Natural killer cell (primary cell): ENCODE results near the gene DECR2. TPM values are rescaled to one million over a fixed set of nuclear protein-coding genes. Genes with fewer than 3 reads are reported as not detected.
A peak's percentile ranks its signal among the peaks of the same experiment; 100 is the strongest.

Experiments used
- ATAC-seq, 3 donors: fragments of 150-1000 bp in 2 of 3; fragments of 200-7000 bp in 1 of 3; cut with Tn5 transposase; 1 replicate in 1 of 3; 2 replicates in 2 of 3; pipeline ENCODE4 v1.10.0; 2021; ENCODE audit warnings: mild to moderate bottlenecking in 2 of 3, moderate library complexity in 2 of 3
- DNase-seq, 2 donors: peaks; one replicate each; pipeline versions ENCODE4 v3.0.0 to v3.0.0-alpha.2; 2013 to 2021; ENCODE audit warnings: mixed read lengths in 1 of 2
- H3K27ac ChIP-seq: one replicate; pipeline ENCODE4 v1.5.1; 2013; ENCODE audit warnings: mild to moderate bottlenecking, low read length
- H3K27me3 ChIP-seq: one replicate; pipeline ENCODE4 v1.6.1; 2013; ENCODE audit warnings: low read length; ENCODE audit not compliant: control insufficient read depth, insufficient read depth
- H3K36me3 ChIP-seq: one replicate; pipeline ENCODE4 v1.6.1; 2013; ENCODE audit warnings: low read length; ENCODE audit not compliant: control insufficient read depth, insufficient read depth
- H3K4me1 ChIP-seq: one replicate; pipeline ENCODE4 v1.6.1; 2013; ENCODE audit warnings: low read length; ENCODE audit not compliant: control insufficient read depth, insufficient read depth
- H3K4me3 ChIP-seq: one replicate; pipeline ENCODE4 v1.5.1; 2013; ENCODE audit warnings: low read length
- H3K9me3 ChIP-seq: one replicate; pipeline ENCODE4 v1.6.1; 2013; ENCODE audit warnings: low read length; ENCODE audit not compliant: control insufficient read depth, insufficient read depth
- H3K27ac Mint-ChIP-seq, 2 donors: one replicate each; pipeline ENCODE4 v1.8.0; 2022; ENCODE audit warnings: mild to moderate bottlenecking in 2 of 2, mixed read lengths in 2 of 2, moderate library complexity in 1 of 2
- H3K27me3 Mint-ChIP-seq, 2 donors: one replicate each; pipeline ENCODE4 v1.8.0; 2022; ENCODE audit warnings: low read depth in 2 of 2, mixed read lengths in 2 of 2
- H3K36me3 Mint-ChIP-seq: one replicate; pipeline ENCODE4 v1.8.0; 2022; ENCODE audit warnings: mixed read lengths
- H3K4me1 Mint-ChIP-seq, 2 donors: one replicate each; pipeline ENCODE4 v1.8.0; 2022; ENCODE audit warnings: mixed read lengths in 2 of 2
- H3K4me3 Mint-ChIP-seq: one replicate; pipeline ENCODE4 v1.8.0; 2022; ENCODE audit warnings: mild to moderate bottlenecking, moderate library complexity, mixed read lengths
- H3K9me3 Mint-ChIP-seq, 2 donors: one replicate each; pipeline ENCODE4 v1.8.0; 2022; ENCODE audit warnings: mixed read lengths in 2 of 2
- WGBS: methylation state at CpG from one replicate; pipeline ENCODE4 v1.1.7; 2013; ENCODE audit warnings: missing lambda C conversion rate; ENCODE audit not compliant: insufficient coverage; 5-methylcytosine and 5-hydroxymethylcytosine counted together
- intact Hi-C: fragments of 100-400 bp; cut with micrococcal nuclease; formaldehyde crosslinking; loops from one replicate; pipeline ENCODE4 v1.14.2; 2022
- total RNA-seq, 4 donors: library from RNA; stranded (reverse); fragments of 120-200 nt in 1 of 4; gene quantifications; one replicate each; pipeline versions ENCODE4 v1.2.3 to v1.2.4, GENCODE V29; 2013 to 2022
- TF ChIP-seq, protein P1 (sequence below): fragments of 200-600 bp; IDR thresholded peaks from one replicate; pipeline ENCODE4 v1.8.0; 2022; ENCODE audit warnings: antibody characterized with exemption

The DECR2 gene
- total RNA-seq, 3 donors from 2014 or later (not counting 1 experiment from before 2014, with no cell fraction given) = 9.5 to 13.0 (median 12.9) TPM

DNA sequence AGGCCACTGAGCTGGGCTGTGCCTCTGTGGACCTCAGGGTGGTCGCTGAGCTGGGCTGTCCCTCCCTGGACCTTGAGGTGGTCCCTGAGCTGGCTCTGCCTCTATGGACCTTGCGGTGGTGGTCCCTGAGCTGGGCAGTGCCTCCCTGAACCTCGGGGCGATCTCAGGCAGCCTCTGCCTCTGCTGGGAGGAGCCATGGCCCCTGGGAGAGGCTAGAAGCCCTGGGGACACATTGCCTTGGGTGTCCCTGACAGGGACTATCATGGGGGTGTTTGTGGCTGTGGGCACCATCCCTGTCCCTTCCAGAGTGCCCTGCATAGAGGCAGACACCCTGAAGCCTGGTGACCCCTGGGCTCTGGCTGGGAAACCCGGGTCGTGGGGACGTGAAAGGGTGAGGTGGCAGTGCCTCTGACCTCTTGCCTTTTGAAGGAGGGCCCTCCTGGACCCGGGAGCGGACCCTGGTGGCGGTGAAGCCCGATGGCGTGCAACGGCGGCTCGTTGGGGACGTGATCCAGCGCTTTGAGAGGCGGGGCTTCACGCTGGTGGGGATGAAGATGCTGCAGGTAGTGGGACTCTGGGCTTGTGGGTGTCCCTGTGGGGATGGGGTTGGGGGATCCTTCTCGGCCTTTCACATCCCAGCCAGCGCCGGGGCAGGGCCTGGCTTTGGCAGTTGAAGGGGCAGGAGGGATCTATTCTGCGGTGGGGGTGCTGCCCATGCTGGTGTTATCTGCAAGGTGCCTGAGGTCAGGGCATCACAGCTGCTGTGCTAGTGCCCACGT is 2.9 kb upstream of the DECR2 start:
- peaks cover 16 to 27% of the 10 kb centered on the region in 2 donors for H3K4me1 Mint-ChIP-seq
- Histone ChIP-seq H3K36me3 (no peaks in the 10 kb centered on the region), H3K9me3 (no peaks in the 10 kb centered on the region), H3K4me3 (no peak overlapping the region), H3K4me1 (peaks cover 37% of the 10 kb centered on the region), H3K27me3 (no peaks in the 10 kb centered on the region), H3K27ac (no peak overlapping the region)
- H3K27me3 Mint-ChIP-seq = no peaks in the 10 kb centered on the region
- ATAC-seq = no peak
- intact Hi-C loops = no loop called here
- H3K36me3 Mint-ChIP-seq = no peaks in the 10 kb centered on the region
- TF ChIP-seq, protein P1, sequence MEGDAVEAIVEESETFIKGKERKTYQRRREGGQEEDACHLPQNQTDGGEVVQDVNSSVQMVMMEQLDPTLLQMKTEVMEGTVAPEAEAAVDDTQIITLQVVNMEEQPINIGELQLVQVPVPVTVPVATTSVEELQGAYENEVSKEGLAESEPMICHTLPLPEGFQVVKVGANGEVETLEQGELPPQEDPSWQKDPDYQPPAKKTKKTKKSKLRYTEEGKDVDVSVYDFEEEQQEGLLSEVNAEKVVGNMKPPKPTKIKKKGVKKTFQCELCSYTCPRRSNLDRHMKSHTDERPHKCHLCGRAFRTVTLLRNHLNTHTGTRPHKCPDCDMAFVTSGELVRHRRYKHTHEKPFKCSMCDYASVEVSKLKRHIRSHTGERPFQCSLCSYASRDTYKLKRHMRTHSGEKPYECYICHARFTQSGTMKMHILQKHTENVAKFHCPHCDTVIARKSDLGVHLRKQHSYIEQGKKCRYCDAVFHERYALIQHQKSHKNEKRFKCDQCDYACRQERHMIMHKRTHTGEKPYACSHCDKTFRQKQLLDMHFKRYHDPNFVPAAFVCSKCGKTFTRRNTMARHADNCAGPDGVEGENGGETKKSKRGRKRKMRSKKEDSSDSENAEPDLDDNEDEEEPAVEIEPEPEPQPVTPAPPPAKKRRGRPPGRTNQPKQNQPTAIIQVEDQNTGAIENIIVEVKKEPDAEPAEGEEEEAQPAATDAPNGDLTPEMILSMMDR = no peak
- DNase-seq = peak in 1 of 2 donors; percentile 36
- H3K27ac Mint-ChIP-seq = peak overlapping the region in 1 of 2 donors; percentile 65
- no peaks in the 10 kb centered on the region for H3K9me3 Mint-ChIP-seq
- peak overlapping the region; percentile 74 for H3K4me3 Mint-ChIP-seq
- WGBS = 88% methylated on average over 24 of the region's 24 CpGs

DNA sequence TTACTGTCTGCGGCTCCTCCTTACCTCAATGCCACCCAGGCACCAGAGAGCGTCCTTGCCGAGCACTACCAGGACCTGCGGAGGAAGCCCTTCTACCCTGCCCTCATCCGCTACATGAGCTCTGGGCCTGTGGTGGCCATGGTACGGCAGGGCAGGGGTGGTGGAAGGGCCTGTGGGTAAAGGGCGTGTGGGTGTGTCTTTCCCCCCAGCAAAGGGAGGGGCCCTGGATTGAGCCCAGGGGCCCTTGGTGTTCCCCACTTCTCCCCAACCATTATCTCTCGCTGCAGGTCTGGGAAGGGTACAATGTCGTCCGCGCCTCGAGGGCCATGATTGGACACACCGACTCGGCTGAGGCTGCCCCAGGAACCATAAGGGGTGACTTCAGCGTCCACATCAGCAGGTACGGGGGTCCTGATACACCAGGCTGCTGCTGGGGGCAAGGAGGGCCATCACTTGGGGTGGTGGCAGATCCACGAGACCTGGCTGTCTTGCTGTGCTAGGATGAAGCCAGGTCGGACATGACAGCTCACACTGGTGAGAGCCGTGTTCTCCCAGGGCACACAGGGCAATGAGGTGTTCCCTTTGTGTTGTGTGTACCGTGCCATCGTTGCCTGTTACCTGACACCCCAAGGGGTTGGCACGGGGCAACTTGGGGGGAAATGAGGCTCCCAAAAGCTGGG is 2.2 kb upstream of the DECR2 start:
- peak overlapping the region; percentile 88 for H3K4me3 Mint-ChIP-seq
- Histone ChIP-seq H3K9me3 (no peaks in the 10 kb centered on the region), H3K36me3 (no peaks in the 10 kb centered on the region), H3K4me1 (peaks cover 37% of the 10 kb centered on the region), H3K4me3 (no peak overlapping the region), H3K27me3 (no peaks in the 10 kb centered on the region), H3K27ac (peak overlapping the region; percentile 87)
- intact Hi-C loops = no loop called here
- H3K27me3 Mint-ChIP-seq = no peaks in the 10 kb centered on the region
- TF ChIP-seq, protein P1 = no peak
- peaks cover 16 to 27% of the 10 kb centered on the region in 2 donors for H3K4me1 Mint-ChIP-seq
- H3K36me3 Mint-ChIP-seq = no peaks in the 10 kb centered on the region
- H3K27ac Mint-ChIP-seq = peak overlapping the region in 1 of 2 donors; percentile 65
- no peaks in the 10 kb centered on the region for H3K9me3 Mint-ChIP-seq
- 85% methylated on average over 18 of the region's 22 CpGs for WGBS
- DNase-seq (peak in 1 of 2 donors; percentile 29), ATAC-seq (no peak)

- Histone ChIP-seq H3K27me3 (no peaks in the 10 kb centered on the region), H3K4me1 (peaks cover 37% of the 10 kb centered on the region), H3K4me3 (no peak overlapping the region), H3K9me3 (no peaks in the 10 kb centered on the region), H3K27ac (peak overlapping the region; percentile 87), H3K36me3 (no peaks in the 10 kb centered on the region)
- Mint-ChIP-seq H3K4me1 (peaks cover 16 to 27% of the 10 kb centered on the region in 2 donors), H3K27ac (peak overlapping the region; percentile 80 to 89), H3K36me3 (no peaks in the 10 kb centered on the region), H3K9me3 (no peaks in the 10 kb centered on the region), H3K27me3 (no peaks in the 10 kb centered on the region), H3K4me3 (peak overlapping the region; percentile 88)
- no peak for ATAC-seq
- TF ChIP-seq, protein P1 = no peak
- 69% methylated on average over 9 of the region's 10 CpGs for WGBS
- intact Hi-C loops = no loop called here
- DNase-seq = no peak
These were observed 1.6 kb upstream of the DECR2 start for GRCh38 chr16:400061-400591.
